Measurements from ENCODE around the gene TNFRSF8.

TNFRSF8 gene

DNA sequence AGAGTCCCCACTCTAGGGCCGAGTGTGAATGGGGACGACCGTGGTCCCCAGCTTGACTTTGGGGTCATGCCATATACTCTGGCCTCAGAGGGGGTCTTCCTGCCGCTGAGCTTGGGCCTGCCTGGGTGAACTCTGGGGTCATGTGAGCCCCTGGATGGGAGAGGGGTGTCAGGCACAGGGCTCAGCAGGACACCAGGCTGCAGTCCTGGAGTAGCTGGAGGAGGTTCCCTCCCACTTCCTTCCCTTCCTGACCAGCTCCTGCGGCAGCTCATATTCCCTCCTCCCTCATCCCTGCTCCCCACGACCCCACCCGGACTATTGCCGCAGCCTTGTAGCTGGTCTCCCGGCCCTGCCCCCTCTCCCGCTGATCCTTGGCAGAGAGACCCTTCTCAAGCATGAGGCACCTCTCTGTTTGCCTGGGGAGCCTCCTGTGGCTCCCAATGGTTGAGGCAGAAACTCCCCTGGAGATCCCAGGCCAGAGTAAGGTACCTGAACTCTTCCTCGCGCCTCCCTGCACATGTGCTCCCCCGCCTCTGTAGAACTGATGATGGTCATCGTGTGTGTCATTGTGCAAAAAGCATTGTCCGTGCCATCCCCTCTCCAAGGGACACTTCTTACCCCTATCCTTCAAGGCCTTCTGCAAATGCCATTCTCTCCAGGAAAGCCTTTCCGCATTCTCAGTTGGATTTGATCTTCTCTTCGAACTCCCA is 105.5 kb downstream of the TNFRSF8 start:
- Histone ChIP-seq H3K9ac (ENCODE audit: low read length) (peak overlapping the region; percentile 89), H3K4me1 (ENCODE audit: control insufficient read depth, insufficient read depth, low read length) (peaks cover 30% of the 10 kb centered on the region), H3K27me3 (replicated peaks; ENCODE audit: control insufficient read depth, insufficient read depth, low read length) (no peaks in the 10 kb centered on the region), H3K4me3 (ENCODE audit: low read length) (peak overlapping the region; percentile 87), H3K36me3 (ENCODE audit: control insufficient read depth, insufficient read depth, low read length, severe bottlenecking) (no peaks in the 10 kb centered on the region), H3K9me3 (ENCODE audit: control insufficient read depth, low read length) (no peaks in the 10 kb centered on the region)
- DNase-seq (ENCODE audit: low read depth): no peak

DNA sequence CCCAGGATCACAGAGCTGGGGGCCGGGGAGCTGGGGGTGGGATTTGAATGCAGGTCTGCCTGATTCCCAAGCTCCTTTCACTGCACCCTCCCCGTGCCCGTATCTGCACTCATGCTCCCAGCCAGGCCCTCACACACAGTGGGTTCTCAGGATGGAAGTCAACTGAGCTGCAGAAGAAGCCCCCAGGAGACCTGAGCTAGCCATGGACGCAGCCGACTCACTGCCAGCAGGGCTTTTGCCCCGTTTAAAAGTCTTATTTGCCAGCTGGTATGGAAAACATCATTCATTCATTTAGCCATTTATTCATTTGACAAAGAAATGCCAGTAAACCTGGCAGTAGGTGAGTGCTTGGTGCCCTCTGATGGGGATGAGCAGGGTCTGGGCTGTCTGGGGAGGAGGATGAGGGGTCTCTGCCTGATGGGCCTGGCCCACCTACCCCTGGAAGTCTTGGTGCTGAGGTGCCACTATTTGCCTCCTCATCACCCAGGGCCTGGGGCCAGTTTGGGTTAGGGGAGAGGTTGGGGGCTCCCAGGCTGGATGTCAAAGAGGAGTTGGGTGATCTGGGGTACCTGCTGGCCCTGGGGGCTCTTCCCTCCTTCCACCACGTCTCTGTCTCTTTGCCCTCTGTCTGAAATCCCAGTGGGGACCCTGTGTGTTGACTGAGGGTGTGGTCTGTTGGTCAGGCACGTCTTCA is 106.5 kb downstream of the TNFRSF8 start:
- Histone ChIP-seq H3K27me3 (replicated peaks; ENCODE audit: control insufficient read depth, insufficient read depth, low read length) (no peaks in the 10 kb centered on the region), H3K36me3 (ENCODE audit: control insufficient read depth, insufficient read depth, low read length, severe bottlenecking) (no peaks in the 10 kb centered on the region), H3K4me3 (ENCODE audit: low read length) (no peak overlapping the region), H3K9ac (ENCODE audit: low read length) (no peak overlapping the region), H3K4me1 (ENCODE audit: control insufficient read depth, insufficient read depth, low read length) (peaks cover 31% of the 10 kb centered on the region), H3K9me3 (ENCODE audit: control insufficient read depth, low read length) (no peaks in the 10 kb centered on the region)
- DNase-seq (ENCODE audit: low read depth): no peak

DNA sequence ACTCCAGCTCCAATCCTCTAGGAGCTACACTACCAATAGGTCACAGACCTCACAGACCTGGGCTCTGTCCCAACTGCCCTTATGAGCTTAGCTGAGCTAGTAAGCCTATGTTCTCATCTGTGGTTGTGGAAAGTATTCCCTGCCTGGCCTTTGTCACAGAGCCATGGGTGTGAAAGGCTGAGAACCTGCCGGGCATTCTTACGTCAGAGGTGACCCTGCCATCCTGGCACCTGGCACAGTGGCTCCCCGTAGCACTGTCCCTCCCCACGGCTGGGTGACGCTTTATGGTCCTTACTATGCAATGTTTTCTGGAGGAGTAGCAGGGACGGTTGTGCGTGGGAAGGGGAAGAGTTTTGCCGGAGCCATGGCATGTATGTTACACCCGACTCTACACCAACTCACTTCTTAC is 107.2 kb downstream of the TNFRSF8 start:
- peaks cover 34% of the 10 kb centered on the region for H3K4me1 ChIP-seq (ENCODE audit: control insufficient read depth, insufficient read depth, low read length)
- no peak for DNase-seq (ENCODE audit: low read depth)
- H3K36me3 ChIP-seq (ENCODE audit: control insufficient read depth, insufficient read depth, low read length, severe bottlenecking): no peaks in the 10 kb centered on the region
- no peak overlapping the region for H3K9ac ChIP-seq (ENCODE audit: low read length)
- H3K9me3 ChIP-seq (ENCODE audit: control insufficient read depth, low read length): no peaks in the 10 kb centered on the region
- H3K27me3 ChIP-seq (replicated peaks; ENCODE audit: control insufficient read depth, insufficient read depth, low read length): no peaks in the 10 kb centered on the region
- no peak overlapping the region for H3K4me3 ChIP-seq (ENCODE audit: low read length)

DNA sequence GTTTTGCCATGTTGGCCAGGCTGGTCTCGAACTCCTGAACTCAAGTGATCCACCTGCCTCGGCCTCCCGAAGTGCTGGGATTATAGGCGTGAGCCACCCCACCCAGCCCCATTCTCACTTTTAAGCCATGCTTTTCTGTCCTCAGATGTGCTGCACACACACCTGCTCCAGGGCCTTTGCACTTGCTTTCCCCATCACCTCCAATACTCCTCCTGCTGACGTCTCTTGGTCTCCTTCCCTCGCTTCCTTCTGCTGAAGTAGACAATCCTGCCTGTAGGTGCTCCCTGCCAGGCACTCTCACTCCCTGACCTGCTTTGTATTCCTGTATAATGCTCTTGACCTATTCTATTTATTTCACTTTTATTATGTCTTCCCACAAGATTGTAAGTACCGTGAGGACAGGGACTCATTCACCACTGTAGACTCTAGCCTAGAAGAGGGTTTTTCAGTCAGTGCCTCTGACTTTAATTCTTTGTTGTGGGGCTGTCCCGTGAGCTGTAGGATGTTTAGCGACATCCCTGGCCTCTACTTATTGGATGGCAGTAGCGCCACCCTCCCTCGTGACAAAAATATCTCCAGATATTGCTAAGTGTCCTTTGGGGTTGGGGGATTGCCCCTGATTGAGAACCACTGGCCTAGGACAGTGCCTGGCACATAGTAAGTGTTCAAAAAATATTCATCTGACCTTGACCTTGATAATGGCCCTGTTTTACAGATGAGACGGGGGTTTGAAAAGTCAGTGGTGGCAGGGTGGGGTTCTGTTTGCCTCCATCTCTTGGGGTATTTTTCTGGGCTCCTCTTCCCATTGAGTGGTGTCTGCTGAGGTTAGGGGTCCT is 108.3 kb downstream of the TNFRSF8 start:
- H3K36me3 ChIP-seq (ENCODE audit: control insufficient read depth, insufficient read depth, low read length, severe bottlenecking): no peaks in the 10 kb centered on the region
- H3K27me3 ChIP-seq (replicated peaks; ENCODE audit: control insufficient read depth, insufficient read depth, low read length): no peaks in the 10 kb centered on the region
- no peaks in the 10 kb centered on the region for H3K9me3 ChIP-seq (ENCODE audit: control insufficient read depth, low read length)
- H3K9ac ChIP-seq (ENCODE audit: low read length): no peak overlapping the region
- peaks cover 34% of the 10 kb centered on the region for H3K4me1 ChIP-seq (ENCODE audit: control insufficient read depth, insufficient read depth, low read length)
- no peak for DNase-seq (ENCODE audit: low read depth)
- no peak overlapping the region for H3K4me3 ChIP-seq (ENCODE audit: low read length)

DNA sequence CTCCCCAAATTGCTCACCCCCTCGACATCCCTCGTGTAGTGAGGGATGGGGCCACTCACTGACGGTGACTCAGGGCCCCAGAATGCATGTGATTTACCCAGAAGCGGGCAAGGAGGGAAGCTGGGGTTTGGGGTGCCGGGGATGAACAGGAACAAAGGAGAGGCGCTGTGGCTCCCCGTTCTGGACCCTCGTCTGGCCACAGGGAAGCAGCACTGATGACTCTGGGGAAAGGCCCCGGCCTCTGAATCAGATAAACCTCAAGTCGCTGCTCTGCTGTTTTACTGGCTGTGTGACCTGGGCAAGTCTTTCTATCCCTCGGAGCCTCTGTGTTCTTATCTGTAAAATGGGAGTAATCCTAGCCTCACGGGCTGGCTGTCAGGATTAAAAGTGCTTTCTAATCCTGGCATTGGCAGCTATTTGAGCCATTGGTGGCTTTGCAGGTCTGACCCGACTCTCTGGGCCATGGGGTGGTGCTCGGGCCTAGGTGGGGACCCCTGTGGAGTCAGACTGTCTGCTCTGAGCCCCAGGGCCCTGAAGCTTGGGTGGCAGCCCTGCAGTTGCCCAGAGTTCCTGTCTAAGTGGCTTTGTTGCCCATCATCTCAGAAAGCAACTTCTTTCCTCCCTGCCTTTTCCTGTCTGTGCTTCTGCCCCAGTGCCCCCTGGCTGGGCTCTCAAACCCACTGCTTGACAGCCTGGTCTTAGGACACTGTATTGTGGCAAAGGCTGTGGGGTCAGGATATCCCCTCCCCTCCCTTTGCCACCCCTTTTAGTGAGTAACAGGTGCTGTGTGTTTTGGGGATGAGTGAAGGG is 109.1 kb downstream of the TNFRSF8 start:
- Histone ChIP-seq H3K27me3 (replicated peaks; ENCODE audit: control insufficient read depth, insufficient read depth, low read length) (no peaks in the 10 kb centered on the region), H3K9ac (ENCODE audit: low read length) (no peak overlapping the region), H3K9me3 (ENCODE audit: control insufficient read depth, low read length) (no peaks in the 10 kb centered on the region), H3K4me1 (ENCODE audit: control insufficient read depth, insufficient read depth, low read length) (peaks cover 34% of the 10 kb centered on the region), H3K4me3 (ENCODE audit: low read length) (no peak overlapping the region), H3K36me3 (ENCODE audit: control insufficient read depth, insufficient read depth, low read length, severe bottlenecking) (no peaks in the 10 kb centered on the region)
- DNase-seq (ENCODE audit: low read depth): no peak

DNA sequence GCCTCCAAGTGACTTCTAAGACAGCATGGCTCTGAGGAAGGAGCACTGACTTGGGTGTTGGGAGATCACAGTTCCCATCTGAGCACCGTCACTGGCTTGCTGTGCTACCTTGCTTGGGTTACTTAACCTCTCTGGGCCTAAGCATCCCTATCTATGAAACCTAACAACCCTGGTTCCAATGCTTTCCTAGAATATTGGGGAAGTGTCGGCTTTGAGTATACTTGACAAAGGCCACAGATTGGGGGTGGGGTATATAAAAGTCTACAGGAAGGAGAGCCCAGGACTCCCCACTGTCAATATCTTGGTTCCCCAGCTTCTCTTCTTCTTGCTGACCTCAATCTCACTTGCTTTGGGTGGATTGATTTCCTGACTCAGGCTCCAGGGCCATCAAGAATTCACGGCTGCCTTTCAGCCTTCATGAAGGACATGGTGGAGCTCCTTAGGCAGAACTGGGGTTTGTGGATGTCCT is 110.0 kb downstream of the TNFRSF8 start:
- H3K4me3 ChIP-seq (ENCODE audit: low read length): no peak overlapping the region
- H3K9ac ChIP-seq (ENCODE audit: low read length): no peak overlapping the region
- no peaks in the 10 kb centered on the region for H3K36me3 ChIP-seq (ENCODE audit: control insufficient read depth, insufficient read depth, low read length, severe bottlenecking)
- no peak for DNase-seq (ENCODE audit: low read depth)
- no peaks in the 10 kb centered on the region for H3K9me3 ChIP-seq (ENCODE audit: control insufficient read depth, low read length)
- H3K4me1 ChIP-seq (ENCODE audit: control insufficient read depth, insufficient read depth, low read length): peaks cover 33% of the 10 kb centered on the region
- no peaks in the 10 kb centered on the region for H3K27me3 ChIP-seq (replicated peaks; ENCODE audit: control insufficient read depth, insufficient read depth, low read length)

DNA sequence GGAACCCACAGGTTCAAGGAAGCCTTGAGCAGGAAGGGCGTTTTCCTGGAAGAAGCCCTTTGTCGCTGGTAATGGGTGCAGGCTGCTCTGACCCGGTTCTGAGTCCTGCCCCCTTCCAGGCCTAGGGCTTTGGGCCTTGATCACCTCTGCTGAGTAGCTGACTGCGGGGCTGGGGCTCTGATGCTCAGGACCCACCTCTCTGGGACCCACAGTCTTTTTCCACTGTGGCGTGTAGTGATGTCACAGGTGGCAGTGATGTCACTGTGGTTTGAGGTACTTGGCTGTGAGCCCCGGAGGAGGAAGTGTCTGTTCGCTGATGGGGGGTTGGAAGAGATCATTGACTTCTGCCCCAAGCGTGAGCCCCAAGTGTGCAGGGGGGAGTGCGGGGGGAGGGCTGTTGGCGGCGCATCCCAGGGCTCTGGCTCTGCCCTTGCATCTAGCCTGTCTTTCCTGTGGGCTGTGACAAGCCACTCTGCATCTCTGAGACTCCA is 110.6 kb downstream of the TNFRSF8 start:
- DNase-seq (ENCODE audit: low read depth): no peak
- no peak overlapping the region for H3K4me3 ChIP-seq (ENCODE audit: low read length)
- H3K9me3 ChIP-seq (ENCODE audit: control insufficient read depth, low read length): no peaks in the 10 kb centered on the region
- H3K9ac ChIP-seq (ENCODE audit: low read length): no peak overlapping the region
- H3K4me1 ChIP-seq (ENCODE audit: control insufficient read depth, insufficient read depth, low read length): peaks cover 33% of the 10 kb centered on the region
- H3K36me3 ChIP-seq (ENCODE audit: control insufficient read depth, insufficient read depth, low read length, severe bottlenecking): no peaks in the 10 kb centered on the region
- no peaks in the 10 kb centered on the region for H3K27me3 ChIP-seq (replicated peaks; ENCODE audit: control insufficient read depth, insufficient read depth, low read length)

DNA sequence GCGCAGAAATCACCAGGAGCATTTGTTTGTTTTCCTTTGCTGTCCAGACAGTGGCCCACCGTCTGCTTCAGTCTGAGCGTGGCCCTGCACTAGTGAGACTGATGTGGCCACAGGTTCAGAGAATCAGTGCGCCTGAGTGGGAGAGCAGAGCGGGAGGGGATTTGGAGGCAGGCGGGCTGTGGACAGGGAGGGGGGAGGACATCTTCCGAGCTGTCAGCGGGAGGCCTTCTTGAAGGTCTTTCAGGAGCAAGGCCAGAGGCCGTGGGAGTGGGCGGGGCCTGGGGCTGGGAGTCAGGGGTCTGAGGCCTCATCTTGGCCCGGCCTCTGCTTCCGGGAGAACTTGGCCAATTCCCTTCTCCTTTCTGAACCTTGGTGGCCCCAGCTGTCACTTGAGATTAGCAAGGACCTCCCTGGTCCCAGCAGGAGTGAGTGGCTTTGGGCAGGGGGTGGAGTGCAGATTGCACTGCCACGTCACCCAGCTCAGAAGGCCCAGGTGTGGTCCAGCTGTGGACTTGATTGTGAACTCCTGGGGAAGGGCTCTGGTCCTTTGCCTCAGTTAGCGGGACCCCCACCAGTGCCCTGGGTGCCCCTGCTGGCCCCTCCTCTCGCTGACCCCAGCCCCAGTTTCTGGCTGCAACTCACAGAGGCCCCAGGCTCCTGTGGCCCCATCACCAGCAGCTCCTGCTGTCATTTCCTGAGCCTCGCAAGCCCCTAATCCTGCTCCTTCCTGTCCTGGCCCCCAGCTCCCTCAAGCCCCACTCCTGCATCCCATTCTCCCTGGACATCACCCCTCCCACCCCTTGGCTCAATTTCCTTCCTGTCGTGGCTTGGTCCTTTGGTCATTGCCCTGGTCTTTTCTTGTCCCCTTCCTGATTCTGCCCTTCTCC is 112.1 kb downstream of the TNFRSF8 start:
- H3K9me3 ChIP-seq (ENCODE audit: control insufficient read depth, low read length): no peaks in the 10 kb centered on the region
- no peak overlapping the region for H3K9ac ChIP-seq (ENCODE audit: low read length)
- H3K36me3 ChIP-seq (ENCODE audit: control insufficient read depth, insufficient read depth, low read length, severe bottlenecking): no peaks in the 10 kb centered on the region
- H3K4me1 ChIP-seq (ENCODE audit: control insufficient read depth, insufficient read depth, low read length): peaks cover 23% of the 10 kb centered on the region
- DNase-seq (ENCODE audit: low read depth): no peak
- no peaks in the 10 kb centered on the region for H3K27me3 ChIP-seq (replicated peaks; ENCODE audit: control insufficient read depth, insufficient read depth, low read length)
- no peak overlapping the region for H3K4me3 ChIP-seq (ENCODE audit: low read length)

DNA sequence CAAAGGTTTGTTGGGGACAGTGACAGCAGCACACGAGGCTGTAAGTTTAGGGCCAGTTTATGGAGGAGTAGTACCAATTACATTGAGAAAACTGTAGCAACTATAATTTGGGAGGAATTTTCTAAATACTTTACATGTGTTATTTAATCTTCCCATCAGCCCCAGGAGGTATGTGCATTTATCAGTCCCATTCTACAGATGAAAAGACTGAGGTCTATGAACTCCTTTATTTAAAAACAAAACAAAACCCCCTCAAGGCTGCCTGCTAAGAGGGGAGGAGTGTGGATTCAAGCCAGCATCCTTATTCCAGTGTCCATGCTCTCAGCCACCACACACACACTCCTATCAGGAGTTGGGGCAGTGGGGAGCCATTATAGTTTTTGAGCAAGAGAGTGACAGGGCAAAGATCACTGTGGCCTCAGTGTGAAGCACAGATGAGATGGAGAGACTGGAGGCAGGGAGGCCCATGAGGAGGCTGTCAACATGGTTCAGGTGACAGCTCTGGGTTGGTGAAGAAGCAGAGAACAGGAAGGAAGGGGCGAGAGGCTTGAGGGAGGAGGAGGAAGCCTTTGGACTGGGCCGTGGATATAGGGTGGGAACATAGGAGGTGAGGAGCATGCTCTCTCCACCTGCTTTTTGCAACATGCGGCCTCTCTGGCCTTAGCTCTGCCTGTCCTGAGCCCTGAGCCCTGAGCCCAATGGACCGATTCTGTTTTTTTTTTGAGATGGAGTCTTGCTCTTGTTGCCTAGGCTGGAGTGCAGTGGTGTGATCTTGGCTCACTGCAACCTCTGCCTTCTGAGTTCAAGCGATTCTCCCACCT is 113.4 kb downstream of the TNFRSF8 start:
- no peak overlapping the region for H3K9ac ChIP-seq (ENCODE audit: low read length)

More for the DNA sequence above, 113.4 kb downstream of the TNFRSF8 start:
- DNase-seq (ENCODE audit: low read depth): no peak
- Histone ChIP-seq H3K9me3 (ENCODE audit: control insufficient read depth, low read length) (no peaks in the 10 kb centered on the region), H3K27me3 (replicated peaks; ENCODE audit: control insufficient read depth, insufficient read depth, low read length) (no peaks in the 10 kb centered on the region), H3K4me1 (ENCODE audit: control insufficient read depth, insufficient read depth, low read length) (peaks cover 20% of the 10 kb centered on the region), H3K36me3 (ENCODE audit: control insufficient read depth, insufficient read depth, low read length, severe bottlenecking) (no peaks in the 10 kb centered on the region), H3K4me3 (ENCODE audit: low read length) (no peak overlapping the region)

All from adipocyte (in vitro differentiated cells).